Sciatic nerve (tissue), 2 donors: ENCODE data around the gene PNPLA4. TPM values are rescaled to one million over a fixed set of nuclear protein-coding genes. Genes with fewer than 3 reads are reported as not detected.

Experiments
- ATAC-seq: fragments of 200-7000 bp; cut with Tn5 transposase; one replicate; pipeline ENCODE4 v1.9.1; 2020; ENCODE audit warnings: mild to moderate bottlenecking, moderate library complexity
- DNase-seq: peaks from one replicate; pipeline ENCODE4 v3.0.0-alpha.2; 2020; ENCODE audit warnings: low spot score
- intact Hi-C: fragments of 100-400 bp; cut with DNase I; formaldehyde crosslinking; loops from one replicate; pipeline ENCODE4 v1.14.2; 2022
- total RNA-seq: library from RNA; stranded (reverse); fragmentation: NEBNext Ultra II Directional; extraction: Animal tissue kit (Norgen Biotek cat#: 25700); gene quantifications from one replicate; pipeline ENCODE4 v1.2.1, GENCODE V29; 2021
- donor health status: DM: no; HTN: no; CAD: no.
- donor health status: DM: no; HTN: no; CAD: no.

The PNPLA4 gene
- total RNA-seq, 1 donor from 2014 or later: 14.4 TPM

GRCh38 chrX:7889135-7889534 lies 38.1 kb downstream of the PNPLA4 start:
- DNase-seq: no peak
- ATAC-seq: no peak
- intact Hi-C loops: no loop called here

- intact Hi-C loops: no loop called here
- ATAC-seq (no peak), DNase-seq (no peak)
These were observed 50.3 kb downstream of the PNPLA4 start for GRCh38 chrX:7876957-7877356.

DNA sequence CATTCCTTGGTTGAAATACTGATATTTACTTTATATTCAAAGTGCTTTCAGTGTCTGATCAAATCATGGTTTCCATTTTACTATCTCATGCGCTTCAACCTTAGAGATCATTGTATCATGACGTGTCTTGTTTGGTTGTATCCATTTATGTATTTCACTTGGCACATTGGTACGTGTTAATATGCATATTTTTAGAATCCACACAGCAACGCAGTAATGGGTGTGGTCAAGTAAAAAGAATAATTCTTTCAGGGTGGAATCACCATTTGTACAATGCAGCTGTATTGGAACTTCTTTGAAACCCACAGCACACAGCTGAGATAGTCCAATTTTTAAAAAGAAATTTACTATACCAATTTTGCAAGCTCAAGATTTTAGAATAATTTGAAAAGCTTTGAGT lies 55.2 kb downstream of the PNPLA4 start:
- ATAC-seq: no peak

GRCh38 chrX:7852166-7852565 lies 75.0 kb downstream of the PNPLA4 start:
- ATAC-seq (no peak), DNase-seq (no peak)
- intact Hi-C loops: no loop called here

More for the DNA sequence above, 55.2 kb downstream of the PNPLA4 start:
- intact Hi-C loops: no loop called here
- no peak for DNase-seq

Other genes with a start within 250 kb of the PNPLA4 start
- not detected for gene VCX, start 84.2 kb downstream of the PNPLA4 start, total RNA-seq
- not detected for gene VCX2, start 243.9 kb upstream of the PNPLA4 start, total RNA-seq